H1 (cell line): ENCODE results near the gene CDKN2B-AS1.

Source experiments
- CEBPB ChIP-seq: IDR thresholded peaks from 2 replicates; pipeline ENCODE4 v1.6.1; 2012; ENCODE audit warnings: low read depth, low read length
- CREB1 ChIP-seq: IDR thresholded peaks from 2 replicates; pipeline ENCODE4 v1.6.1; 2012; ENCODE audit warnings: inconsistent platforms
- CTCF ChIP-seq, 3 experiments: IDR thresholded peaks; 1 replicate in 2 of 3; 2 replicates in 1 of 3; pipeline versions ENCODE4 v1.5.1 to v1.6.1; 2011; ENCODE audit warnings: low read length in 3 of 3, mild to moderate bottlenecking in 3 of 3, inconsistent platforms in 2 of 3, low read depth in 1 of 3, moderate library complexity in 1 of 3; ENCODE audit not compliant: insufficient read depth in 1 of 3; ENCODE audit errors: control extremely low read depth in 1 of 3
- EP300 ChIP-seq, 2 experiments: IDR thresholded peaks; 1 replicate in 1 of 2; 2 replicates in 1 of 2; pipeline ENCODE4 v1.6.1; 2011 to 2012; ENCODE audit warnings: low read depth in 2 of 2, low read length in 2 of 2, mild to moderate bottlenecking in 2 of 2, borderline replicate concordance in 1 of 2, inconsistent platforms in 1 of 2, moderate library complexity in 1 of 2
- EZH2 ChIP-seq: fragments of 200-600 bp; sonication (generic); IDR thresholded peaks from 2 replicates; pipeline ENCODE4 v1.7.1; 2012; ENCODE audit warnings: low read depth, mild to moderate bottlenecking, moderate library complexity, low read length, inconsistent platforms; ENCODE audit not compliant: severe bottlenecking
- HDAC2 ChIP-seq, 2 experiments: fragments of 300-600 bp in 1 of 2; sonication (generic) in 1 of 2; IDR thresholded peaks; 2 replicates each; pipeline ENCODE4 v1.6.1; 2011 to 2012; ENCODE audit warnings: low read depth in 2 of 2, low read length in 2 of 2, mild to moderate bottlenecking in 2 of 2, moderate library complexity in 2 of 2, borderline replicate concordance in 1 of 2, inconsistent platforms in 1 of 2
- JUN ChIP-seq: IDR thresholded peaks from 2 replicates; pipeline ENCODE4 v1.6.1; 2011; ENCODE audit warnings: low read depth, mild to moderate bottlenecking, improper control_type of control experiment, low read length
- JUND ChIP-seq: IDR thresholded peaks from 2 replicates; pipeline ENCODE4 v1.6.1; 2011; ENCODE audit warnings: mild to moderate bottlenecking, improper control_type of control experiment, low read length
- KDM1A ChIP-seq: fragments of 200-600, 300-600 bp; sonication (generic); IDR thresholded peaks from 2 replicates; pipeline ENCODE4 v1.7.1; 2016; ENCODE audit warnings: mild to moderate bottlenecking, low read length, borderline replicate concordance
- MAFK ChIP-seq: IDR thresholded peaks from 2 replicates; pipeline ENCODE4 v1.6.1; 2012; ENCODE audit warnings: low read depth, mild to moderate bottlenecking, improper control_type of control experiment, low read length
- NRF1 ChIP-seq: IDR thresholded peaks from 2 replicates; pipeline ENCODE4 v1.6.1; 2011; ENCODE audit warnings: mild to moderate bottlenecking, low read depth, low read length, improper control_type of control experiment
- POLR2A ChIP-seq, 2 experiments: IDR thresholded peaks; 1 replicate in 1 of 2; 2 replicates in 1 of 2; pipeline ENCODE4 v1.6.1; 2011; ENCODE audit warnings: low read depth in 2 of 2, low read length in 2 of 2, mild to moderate bottlenecking in 2 of 2; ENCODE audit errors: control extremely low read depth in 1 of 2
- POLR2AphosphoS5 ChIP-seq: IDR thresholded peaks from 2 replicates; pipeline ENCODE4 v1.6.1; 2011; ENCODE audit warnings: low read depth, low read length

GRCh38 chr9:22156586-22156985 is 162.0 kb downstream of the CDKN2B-AS1 start:
- TF ChIP-seq EZH2, result no peak
- TF ChIP-seq CTCF (IDR thresholded peaks at IDR 0.05; ENCODE audit: control extremely low read depth in 1 of 3, insufficient read depth in 1 of 3, low read depth in 1 of 3, low read length in 3 of 3), result no peak
- no peak for TF ChIP-seq JUND
- TF ChIP-seq KDM1A, result no peak
- TF ChIP-seq POLR2A (IDR thresholded peaks at IDR 0.05; ENCODE audit: control extremely low read depth in 1 of 2, low read depth in 2 of 2, low read length in 2 of 2), result no peak
- no peak for TF ChIP-seq CREB1
- no peak for TF ChIP-seq MAFK
- TF ChIP-seq HDAC2 (IDR thresholded peaks at IDR 0.05; ENCODE audit: borderline replicate concordance in 1 of 2, low read depth in 2 of 2, low read length in 2 of 2), result no peak
- TF ChIP-seq EP300 (IDR thresholded peaks at IDR 0.05; ENCODE audit: borderline replicate concordance in 1 of 2, low read depth in 2 of 2, low read length in 2 of 2), result no peak
- TF ChIP-seq POLR2AphosphoS5, result no peak
- TF ChIP-seq CEBPB, result no peak
- no peak for TF ChIP-seq JUN
- no peak for TF ChIP-seq NRF1
